ENCODE data around the gene SMS. TPM values are rescaled to one million over a fixed set of nuclear protein-coding genes. Genes with fewer than 3 reads are reported as not detected.

Gene SMS
- total and polyA plus RNA-seq, 2 experiments from 2014 or later: 185 to 274 TPM

DNA sequence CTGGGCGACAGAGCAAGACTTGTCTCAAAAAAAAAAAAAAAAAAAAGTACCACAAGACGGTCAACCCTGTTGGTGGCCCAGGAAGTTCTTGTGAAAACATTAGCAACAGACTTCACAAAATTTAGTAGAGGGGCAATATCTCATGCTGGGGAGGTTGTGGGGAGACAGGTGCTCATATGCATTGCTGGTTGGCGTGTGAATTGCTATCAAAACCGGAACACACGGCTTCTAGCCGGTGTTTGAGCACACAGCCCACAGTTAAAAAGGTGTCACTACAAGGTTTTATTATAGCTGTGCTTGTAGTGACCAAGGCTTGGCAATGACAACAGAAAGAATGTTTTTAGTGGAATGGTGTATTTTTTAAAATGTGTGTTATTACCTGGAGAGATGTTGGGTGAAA lies 41.8 kb downstream of the SMS start:
- Histone ChIP-seq H3K4me1 (ENCODE audit: insufficient read depth) (no peaks in the 10 kb centered on the region), H2AFZ (no peak overlapping the region), H3K4me3 (no peak overlapping the region), H3K27me3 (ENCODE audit: insufficient read depth) (no peaks in the 10 kb centered on the region), H3K36me3 (ENCODE audit: insufficient read depth) (peaks cover 12% of the 10 kb centered on the region), H3F3A (replicated peaks; ENCODE audit: low read depth) (peaks cover 3% of the 10 kb centered on the region; the same call in 1 of the 2 replicates), H4K20me1 (replicated peaks; ENCODE audit: insufficient read depth) (no peaks in the 10 kb centered on the region), H3K4me2 (no peak overlapping the region), H3K79me2 (replicated peaks; ENCODE audit: insufficient read depth) (no peaks in the 10 kb centered on the region), H3K27ac (ENCODE audit: low read depth) (no peak overlapping the region), H3K9me2 (ENCODE audit: insufficient read depth) (no peaks in the 10 kb centered on the region)
- TF ChIP-seq REST (IDR thresholded peaks at IDR 0.05; ENCODE audit: unreplicated experiment) (no peak), JUNB (IDR thresholded peaks at IDR 0.05; ENCODE audit: unreplicated experiment) (no peak), CTCF (conservative IDR thresholded peaks at IDR 0.05; ENCODE audit: low read depth in 2 of 2) (no peak), STAT1 (IDR thresholded peaks at IDR 0.05; ENCODE audit: unreplicated experiment) (no peak), ZNF331 (CRISPR knock-in tag; IDR thresholded peaks at IDR 0.05; ENCODE audit: low read depth) (no peak), EZH2 (IDR thresholded peaks at IDR 0.05; ENCODE audit: low read depth, unreplicated experiment) (no peak), NANOG (IDR thresholded peaks at IDR 0.05; ENCODE audit: borderline replicate concordance) (no peak), ZNF114 (CRISPR knock-in tag; IDR thresholded peaks at IDR 0.05) (no peak), POLR2AphosphoS5 (IDR thresholded peaks at IDR 0.05; ENCODE audit: low read depth) (no peak), ZNF462 (CRISPR knock-in tag; IDR thresholded peaks at IDR 0.05) (no peak), CREB1 (CRISPR knock-in tag; IDR thresholded peaks at IDR 0.05; ENCODE audit: low read depth) (no peak), EZH2phosphoT487 (IDR thresholded peaks at IDR 0.05; ENCODE audit: unreplicated experiment) (no peak), ETS1 (IDR thresholded peaks at IDR 0.05) (no peak)
- Mint-ChIP-seq H3K27me3 (ENCODE audit: insufficient read depth, low read depth, poor library complexity) (peaks cover 4% of the 10 kb centered on the region), H3K4me1 (no peaks in the 10 kb centered on the region; the same call in 2 of the 3 replicates), H3K27ac (no peak overlapping the region), H3K36me3 (ENCODE audit: low read depth) (peaks cover 47% of the 10 kb centered on the region), H3K9me3 (no peaks in the 10 kb centered on the region), H3K4me3 (no peak overlapping the region)
- DNase-seq (ENCODE audit: low spot score) (no peak), ATAC-seq (no peak)
